CD4-positive, CD25-positive, alpha-beta regulatory T cell (primary cell): ENCODE measurements around the gene KCNMA1. TPM values are rescaled to one million over a fixed set of nuclear protein-coding genes. Genes with fewer than 3 reads are reported as not detected.

Source experiments
- ATAC-seq, 2 donors: fragments of 150-1000 bp; cut with Tn5 transposase; one replicate each; pipeline ENCODE4 v1.10.0; 2021; ENCODE audit warnings: low read depth in 2 of 2, moderate number of reproducible peaks in 2 of 2, moderate library complexity in 1 of 2
- DNase-seq, 3 donors: peaks; one replicate each; pipeline versions ENCODE4 v3.0.0 to v3.0.0-alpha.2; 2012 to 2022; ENCODE audit warnings: mixed read lengths in 1 of 3
- H3K27ac ChIP-seq: one replicate; pipeline ENCODE4 v1.7.0; 2013; ENCODE audit warnings: mild to moderate bottlenecking, low read length; ENCODE audit not compliant: insufficient read depth, poor library complexity, severe bottlenecking
- H3K27me3 ChIP-seq: one replicate; pipeline ENCODE4 v1.7.0; 2013; ENCODE audit warnings: low read length; ENCODE audit not compliant: control insufficient read depth, insufficient read depth
- H3K36me3 ChIP-seq: one replicate; pipeline ENCODE4 v1.7.0; 2013; ENCODE audit warnings: mild to moderate bottlenecking, low read length, moderate library complexity; ENCODE audit not compliant: control insufficient read depth, insufficient read depth
- H3K4me1 ChIP-seq: 2 replicates; pipeline ENCODE4 v1.7.0; 2013; ENCODE audit warnings: mild to moderate bottlenecking, low read length; ENCODE audit not compliant: insufficient read depth, control insufficient read depth, poor library complexity, severe bottlenecking
- H3K4me3 ChIP-seq: one replicate; pipeline ENCODE4 v1.7.0; 2013; ENCODE audit warnings: low read depth, mild to moderate bottlenecking, low read length, moderate library complexity
- H3K9me3 ChIP-seq, 2 experiments: 1 replicate in 1 of 2; 2 replicates in 1 of 2; pipeline ENCODE4 v1.7.0; 2013; ENCODE audit warnings: low read length in 2 of 2, mild to moderate bottlenecking in 1 of 2, moderate library complexity in 1 of 2; ENCODE audit not compliant: control insufficient read depth in 2 of 2
- H3K27ac Mint-ChIP-seq, 3 donors: one replicate each; pipeline ENCODE4 v1.8.0; 2020 to 2022; ENCODE audit warnings: mild to moderate bottlenecking in 3 of 3, mixed read lengths in 3 of 3, moderate library complexity in 2 of 3
- H3K27me3 Mint-ChIP-seq: one replicate; pipeline ENCODE4 v1.8.0; 2022; ENCODE audit warnings: mild to moderate bottlenecking, mixed read lengths
- H3K36me3 Mint-ChIP-seq: one replicate; pipeline ENCODE4 v1.8.0; 2020; ENCODE audit warnings: mixed read lengths
- H3K4me1 Mint-ChIP-seq, 4 donors: one replicate each; pipeline ENCODE4 v1.8.0; 2020 to 2022; ENCODE audit warnings: mixed read lengths in 4 of 4, mild to moderate bottlenecking in 1 of 4
- H3K4me3 Mint-ChIP-seq, 4 donors: one replicate each; pipeline ENCODE4 v1.8.0; 2020 to 2022; ENCODE audit warnings: mild to moderate bottlenecking in 4 of 4, mixed read lengths in 4 of 4, moderate library complexity in 3 of 4
- H3K9me3 Mint-ChIP-seq, 7 donors: one replicate each; pipeline ENCODE4 v1.8.0; 2020 to 2022; ENCODE audit warnings: mixed read lengths in 7 of 7, mild to moderate bottlenecking in 3 of 7, moderate library complexity in 2 of 7
- polyA plus RNA-seq, 4 donors: library from polyadenylated mRNA; unstranded; fragments of 300-500 nt; fragmentation: Illumina TruSeq; gene quantifications; one replicate each; pipeline ENCODE4 v1.2.3, GENCODE V29; 2021
- total RNA-seq: library from RNA; stranded (reverse); gene quantifications from one replicate; pipeline ENCODE4 v1.2.3, GENCODE V29; 2022

The KCNMA1 gene
- total and polyA plus RNA-seq, 5 donors from 2014 or later: not detected

GRCh38 chr10:77325233-77325537, 312.4 kb downstream of the KCNMA1 start:
- Mint-ChIP-seq H3K4me3 (no peak overlapping the region), H3K9me3 (peaks cover 0 to 7% (median 5%) of the 10 kb centered on the region in 7 donors), H3K27ac (no peak overlapping the region), H3K4me1 (no peaks in the 10 kb centered on the region), H3K36me3 (no peaks in the 10 kb centered on the region), H3K27me3 (no peaks in the 10 kb centered on the region)
- Histone ChIP-seq H3K4me3 (no peak overlapping the region), H3K9me3 (no peaks in the 10 kb centered on the region), H3K27me3 (no peaks in the 10 kb centered on the region), H3K4me1 (no peaks in the 10 kb centered on the region), H3K27ac (no peak overlapping the region), H3K36me3 (no peaks in the 10 kb centered on the region)
- ATAC-seq: no peak
- no peak for DNase-seq

GRCh38 chr10:77321838-77322237, 315.8 kb downstream of the KCNMA1 start:
- no peaks in the 10 kb centered on the region for H3K4me1 ChIP-seq
- H3K27me3 Mint-ChIP-seq: no peaks in the 10 kb centered on the region
- H3K27ac Mint-ChIP-seq: no peak overlapping the region
- DNase-seq (no peak), ATAC-seq (no peak)
- no peaks in the 10 kb centered on the region for H3K9me3 ChIP-seq
- no peaks in the 10 kb centered on the region for H3K27me3 ChIP-seq
- no peaks in the 10 kb centered on the region for H3K36me3 ChIP-seq
- H3K4me3 ChIP-seq: no peak overlapping the region
- no peaks in the 10 kb centered on the region for H3K4me1 Mint-ChIP-seq
- peaks cover 0 to 9% (median 2%) of the 10 kb centered on the region in 7 donors for H3K9me3 Mint-ChIP-seq
- no peak overlapping the region for H3K27ac ChIP-seq
- no peak overlapping the region for H3K4me3 Mint-ChIP-seq
- no peaks in the 10 kb centered on the region for H3K36me3 Mint-ChIP-seq

GRCh38 chr10:77320971-77321471, 316.6 kb downstream of the KCNMA1 start:
- H3K4me1 Mint-ChIP-seq: no peaks in the 10 kb centered on the region
- no peaks in the 10 kb centered on the region for H3K27me3 Mint-ChIP-seq
- Histone ChIP-seq H3K27ac (no peak overlapping the region), H3K36me3 (no peaks in the 10 kb centered on the region), H3K27me3 (no peaks in the 10 kb centered on the region), H3K4me3 (no peak overlapping the region), H3K4me1 (no peaks in the 10 kb centered on the region), H3K9me3 (no peaks in the 10 kb centered on the region)
- no peak overlapping the region for H3K27ac Mint-ChIP-seq
- ATAC-seq (no peak), DNase-seq (no peak)
- H3K36me3 Mint-ChIP-seq: no peaks in the 10 kb centered on the region
- peaks cover 0 to 7% (median under 1%) of the 10 kb centered on the region in 7 donors for H3K9me3 Mint-ChIP-seq
- no peak overlapping the region for H3K4me3 Mint-ChIP-seq

- H3K4me3 ChIP-seq: no peak overlapping the region
- ATAC-seq (no peak), DNase-seq (no peak)
- H3K9me3 Mint-ChIP-seq: peaks cover 0 to 7% (median 0%) of the 10 kb centered on the region in 7 donors
- no peaks in the 10 kb centered on the region for H3K36me3 ChIP-seq
- no peaks in the 10 kb centered on the region for H3K4me1 ChIP-seq
- no peaks in the 10 kb centered on the region for H3K36me3 Mint-ChIP-seq
- H3K27ac ChIP-seq: no peak overlapping the region
- H3K4me3 Mint-ChIP-seq: peak overlapping the region in 1 of 4 donors; percentile 81
- no peaks in the 10 kb centered on the region for H3K27me3 Mint-ChIP-seq
- no peaks in the 10 kb centered on the region for H3K4me1 Mint-ChIP-seq
- no peaks in the 10 kb centered on the region for H3K27me3 ChIP-seq
- H3K9me3 ChIP-seq: no peaks in the 10 kb centered on the region
- no peak overlapping the region for H3K27ac Mint-ChIP-seq
Observed at GRCh38 chr10:77319557-77319956, 318.1 kb downstream of the KCNMA1 start.

GRCh38 chr10:77318739-77319138, 318.9 kb downstream of the KCNMA1 start:
- H3K27ac Mint-ChIP-seq: no peak overlapping the region
- H3K27me3 Mint-ChIP-seq: no peaks in the 10 kb centered on the region
- no peak for DNase-seq
- no peaks in the 10 kb centered on the region for H3K36me3 ChIP-seq
- peaks cover 0 to 7% (median 0%) of the 10 kb centered on the region in 7 donors for H3K9me3 Mint-ChIP-seq
- no peaks in the 10 kb centered on the region for H3K4me1 ChIP-seq
- H3K4me1 Mint-ChIP-seq: no peaks in the 10 kb centered on the region
- H3K27me3 ChIP-seq: no peaks in the 10 kb centered on the region
- no peaks in the 10 kb centered on the region for H3K9me3 ChIP-seq
- no peak for ATAC-seq
- H3K36me3 Mint-ChIP-seq: no peaks in the 10 kb centered on the region
- H3K4me3 ChIP-seq: no peak overlapping the region
- H3K4me3 Mint-ChIP-seq: no peak overlapping the region
- no peak overlapping the region for H3K27ac ChIP-seq

GRCh38 chr10:77317221-77317620, 320.4 kb downstream of the KCNMA1 start:
- Histone ChIP-seq H3K4me1 (no peaks in the 10 kb centered on the region), H3K4me3 (no peak overlapping the region), H3K27me3 (no peaks in the 10 kb centered on the region), H3K36me3 (no peaks in the 10 kb centered on the region), H3K9me3 (no peaks in the 10 kb centered on the region), H3K27ac (no peak overlapping the region)
- peaks cover 0 to 5% (median 0%) of the 10 kb centered on the region in 7 donors for H3K9me3 Mint-ChIP-seq
- no peaks in the 10 kb centered on the region for H3K4me1 Mint-ChIP-seq
- no peaks in the 10 kb centered on the region for H3K27me3 Mint-ChIP-seq
- H3K36me3 Mint-ChIP-seq: no peaks in the 10 kb centered on the region
- no peak overlapping the region for H3K4me3 Mint-ChIP-seq
- DNase-seq (no peak), ATAC-seq (no peak)
- H3K27ac Mint-ChIP-seq: no peak overlapping the region

GRCh38 chr10:77315496-77316129, 322.0 kb downstream of the KCNMA1 start:
- H3K9me3 Mint-ChIP-seq: peaks cover 0 to 3% (median 0%) of the 10 kb centered on the region in 7 donors
- no peak overlapping the region for H3K27ac ChIP-seq
- no peak overlapping the region for H3K4me3 ChIP-seq
- H3K9me3 ChIP-seq: no peaks in the 10 kb centered on the region
- no peaks in the 10 kb centered on the region for H3K4me1 Mint-ChIP-seq
- no peak overlapping the region for H3K4me3 Mint-ChIP-seq
- no peaks in the 10 kb centered on the region for H3K27me3 Mint-ChIP-seq
- no peaks in the 10 kb centered on the region for H3K36me3 ChIP-seq
- no peak for ATAC-seq
- no peaks in the 10 kb centered on the region for H3K36me3 Mint-ChIP-seq
- H3K27ac Mint-ChIP-seq: no peak overlapping the region
- no peaks in the 10 kb centered on the region for H3K4me1 ChIP-seq
- H3K27me3 ChIP-seq: no peaks in the 10 kb centered on the region
- DNase-seq: no peak

- Mint-ChIP-seq H3K9me3 (peaks cover 0 to 4% (median 0%) of the 10 kb centered on the region in 7 donors), H3K4me3 (no peak overlapping the region), H3K27ac (no peak overlapping the region), H3K36me3 (no peaks in the 10 kb centered on the region), H3K4me1 (no peaks in the 10 kb centered on the region), H3K27me3 (no peaks in the 10 kb centered on the region)
- ATAC-seq (no peak), DNase-seq (no peak)
- Histone ChIP-seq H3K27ac (no peak overlapping the region), H3K4me3 (no peak overlapping the region), H3K4me1 (no peaks in the 10 kb centered on the region), H3K27me3 (no peaks in the 10 kb centered on the region), H3K9me3 (no peaks in the 10 kb centered on the region), H3K36me3 (no peaks in the 10 kb centered on the region)
Observed at GRCh38 chr10:77313066-77313750, 324.4 kb downstream of the KCNMA1 start.
